Stimulated activated CD8-positive, alpha-beta memory T cell treated with anti-CD3 and anti-CD28 coated beads, Interleukin-15, amount 100 ng/mL, for 1 hour (primary cell): ENCODE measurements around the gene GRIK2.

Source experiments
- DNase-seq: peaks from one replicate; pipeline ENCODE4 v3.0.0-alpha.2; 2020; ENCODE audit warnings: low read depth

Gene GRIK2

DNA sequence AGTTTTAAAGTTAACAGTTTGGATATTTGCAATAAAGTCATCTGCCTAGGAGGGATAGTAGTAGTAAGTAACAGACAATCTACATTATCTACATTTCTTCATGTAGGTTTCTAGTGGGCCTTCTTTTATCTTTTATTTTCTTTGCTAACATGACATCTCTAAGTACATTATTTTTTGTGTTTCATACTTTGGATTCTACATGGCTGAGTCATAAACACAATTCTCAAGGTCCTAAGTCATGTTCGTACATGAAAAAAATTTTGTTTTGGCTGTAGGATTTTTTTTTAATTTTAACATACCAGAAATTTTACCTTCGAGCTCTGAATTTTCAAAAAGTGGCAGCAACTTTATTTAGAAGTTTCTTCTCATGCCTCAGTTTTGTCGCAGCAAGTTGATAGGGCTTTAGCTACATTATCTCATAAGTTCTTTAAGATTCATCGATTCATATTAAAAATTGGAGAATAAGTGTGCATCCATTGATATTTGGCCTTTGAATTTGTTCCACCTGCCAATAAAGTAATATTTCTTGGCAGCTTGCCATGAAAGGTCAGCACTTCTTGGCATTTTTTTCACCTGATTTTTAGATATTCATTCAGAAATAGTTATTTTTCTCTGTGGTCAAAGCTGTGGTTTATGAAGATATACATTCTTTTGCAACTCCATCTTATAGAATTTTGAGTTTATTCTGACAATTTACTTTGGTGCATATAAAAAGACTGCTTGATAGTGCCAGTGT lies 146.2 kb downstream of the GRIK2 start:
- no peak for DNase-seq

DNA sequence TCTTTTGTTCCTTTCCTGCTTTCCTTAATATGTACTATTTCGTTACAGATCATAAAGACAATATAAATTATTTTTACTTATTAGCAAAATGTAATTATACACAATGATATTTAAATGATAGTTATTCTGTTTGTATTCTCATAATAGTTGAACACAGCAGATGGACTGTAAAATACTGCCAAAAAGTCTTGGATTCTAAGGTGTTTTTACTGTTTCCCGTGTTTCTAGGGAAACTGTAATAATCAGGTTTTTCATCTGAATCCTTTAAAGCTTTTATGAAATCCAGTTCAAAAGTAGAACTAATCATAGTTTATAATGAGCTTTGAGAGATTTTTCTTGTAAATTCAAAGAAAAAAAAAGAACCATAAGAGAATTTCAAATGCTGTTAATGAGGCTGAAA lies 148.4 kb downstream of the GRIK2 start:
- DNase-seq, result no peak

DNA sequence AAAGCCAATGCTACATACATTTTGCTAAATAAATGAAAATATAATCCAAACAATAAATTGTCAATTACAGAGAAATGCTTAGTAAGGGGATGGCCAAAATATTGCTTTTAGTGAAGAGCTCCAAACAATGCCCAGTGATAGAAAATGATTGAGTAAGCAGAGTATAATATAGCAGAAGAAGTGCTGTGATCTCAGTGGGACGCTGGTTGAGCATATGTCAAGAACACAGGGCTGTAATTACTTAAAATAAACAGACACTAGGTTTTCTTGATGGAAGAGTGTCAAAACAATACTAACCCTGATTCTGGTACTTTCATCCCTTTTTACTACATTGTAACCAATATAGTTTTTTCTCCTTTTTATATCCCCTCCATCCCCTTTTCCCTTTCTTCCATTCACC lies 150.3 kb downstream of the GRIK2 start:
- DNase-seq, result no peak

DNA sequence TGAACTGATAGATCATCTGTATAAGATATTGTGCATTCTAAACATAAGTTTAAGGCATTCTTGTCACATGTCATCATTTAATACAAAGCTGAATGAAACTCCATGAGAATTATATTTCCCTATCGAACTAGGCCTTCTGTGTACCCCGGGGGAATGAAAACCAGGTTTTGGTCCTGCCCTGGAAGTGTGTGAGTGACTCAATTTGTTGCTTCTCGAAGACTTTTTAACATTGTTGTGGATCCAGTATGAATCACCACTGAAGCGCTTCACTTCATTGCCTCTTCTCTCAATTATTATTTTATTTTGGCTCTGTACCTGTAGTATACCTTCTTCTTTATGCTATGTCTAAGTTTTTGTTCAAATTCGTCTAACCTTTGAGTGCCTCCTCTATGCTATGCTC lies 150.8 kb downstream of the GRIK2 start:
- no peak for DNase-seq

DNA sequence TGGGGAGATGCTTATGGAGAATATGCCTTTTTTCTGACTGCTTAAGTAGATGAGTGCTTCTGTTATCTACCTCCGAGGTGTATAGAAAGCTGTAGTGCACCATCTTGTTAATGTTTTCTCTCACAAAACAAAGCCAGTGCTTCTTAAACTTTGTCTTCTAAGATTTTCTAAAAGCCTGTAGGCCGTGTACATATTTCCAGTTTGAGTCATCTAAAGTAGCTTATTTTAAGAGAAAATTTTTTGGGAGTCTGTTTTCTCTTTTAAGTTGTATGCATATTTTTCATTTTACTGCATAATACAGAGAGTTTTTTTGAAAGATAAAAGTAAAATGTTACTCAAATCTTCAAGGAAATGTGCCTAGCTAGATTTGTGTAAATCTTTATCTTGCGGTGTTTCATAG lies 151.7 kb downstream of the GRIK2 start:
- no peak for DNase-seq

DNA sequence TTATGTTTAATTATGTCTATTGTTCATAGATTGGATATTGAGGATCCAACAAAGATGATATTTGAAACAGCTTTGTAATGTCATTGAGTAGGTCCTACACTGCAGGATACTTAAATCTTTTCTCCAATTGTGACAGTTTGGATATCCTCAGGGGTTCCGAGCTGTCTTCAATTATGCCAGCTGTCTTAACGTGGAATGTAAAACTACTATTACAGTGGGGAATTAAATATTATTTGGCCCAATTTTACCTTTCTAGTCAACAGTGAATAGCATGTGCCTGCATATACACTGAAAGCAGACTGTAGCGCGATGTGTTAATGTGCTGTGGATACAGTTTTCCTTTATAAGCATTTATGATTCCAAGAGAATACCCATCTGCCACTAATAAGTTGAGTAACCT lies 156.9 kb downstream of the GRIK2 start:
- no peak for DNase-seq

DNA sequence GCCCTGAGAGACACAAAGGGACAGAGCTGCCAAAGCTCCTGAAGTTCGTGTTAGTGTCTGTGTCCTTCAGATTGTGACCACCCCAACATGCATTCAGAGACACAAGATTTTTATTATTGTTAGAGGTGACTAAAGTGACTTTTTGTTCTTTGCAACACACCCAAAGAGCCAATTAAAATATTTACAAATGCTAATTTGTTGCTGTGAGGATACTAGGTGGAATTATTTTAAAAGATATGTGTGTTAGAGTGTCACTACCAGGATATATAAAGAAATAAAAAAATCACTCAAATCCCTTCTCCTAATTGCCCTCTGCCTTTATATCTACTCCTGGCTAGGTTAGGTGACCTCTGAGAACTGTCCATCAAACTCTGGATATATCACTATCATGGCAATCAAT lies 160.7 kb downstream of the GRIK2 start:
- DNase-seq, result no peak

DNA sequence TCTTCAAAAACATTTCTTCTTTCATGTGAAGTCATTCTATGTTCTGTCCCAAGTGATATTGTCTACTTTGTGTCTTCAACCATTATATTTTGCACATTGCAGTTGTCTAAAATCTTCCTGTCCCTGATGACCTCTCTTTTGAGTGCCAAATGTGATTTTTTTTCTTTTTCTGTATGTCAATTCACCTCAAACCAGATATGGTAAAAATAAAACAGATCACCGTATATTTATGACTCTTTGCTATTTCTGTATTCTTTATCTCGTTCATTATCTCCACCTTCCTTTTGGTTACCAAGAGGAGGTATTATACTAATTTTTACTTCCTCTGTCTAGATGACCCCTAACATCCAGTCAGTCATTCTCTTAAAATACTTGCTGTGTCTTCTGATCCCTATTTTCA lies 165.2 kb downstream of the GRIK2 start:
- no peak for DNase-seq

DNA sequence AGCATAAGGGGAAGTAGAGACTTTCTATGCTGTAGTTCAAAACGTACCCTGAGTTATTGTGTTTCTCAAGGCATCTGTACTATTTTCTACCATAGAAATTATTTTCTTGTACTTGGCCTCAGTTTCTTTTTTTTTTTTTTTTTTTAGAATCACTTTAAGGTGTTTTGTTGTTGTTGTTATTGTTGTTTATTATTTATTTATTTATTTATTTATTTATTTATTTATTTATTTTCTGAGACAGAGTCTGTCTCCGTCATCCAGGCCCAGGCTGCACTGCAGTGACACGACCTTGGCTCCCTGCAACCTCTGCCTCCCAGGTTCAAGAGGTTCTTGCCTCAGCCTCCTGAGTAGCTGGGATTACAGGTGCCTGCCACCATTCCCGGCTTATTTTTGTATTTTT lies 179.1 kb downstream of the GRIK2 start:
- DNase-seq, result no peak

DNA sequence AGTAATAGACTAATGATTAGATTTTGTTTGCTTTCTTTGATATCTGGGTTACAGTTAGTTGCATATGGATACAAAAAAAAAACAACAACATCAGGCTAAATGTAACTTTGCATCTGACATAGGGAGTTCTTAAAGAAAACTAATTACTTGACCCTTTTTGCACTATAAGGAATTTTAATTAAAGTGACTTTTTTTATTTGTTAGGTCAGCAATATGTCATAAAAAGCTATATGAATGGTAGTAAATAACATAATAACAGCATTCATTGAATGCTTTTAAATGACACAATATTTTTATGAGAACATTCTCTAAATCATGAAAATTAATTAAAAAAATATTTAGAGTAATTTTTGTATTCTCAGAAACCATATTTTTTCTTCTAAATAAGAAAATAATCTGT lies 183.6 kb downstream of the GRIK2 start:
- no peak for DNase-seq

DNA sequence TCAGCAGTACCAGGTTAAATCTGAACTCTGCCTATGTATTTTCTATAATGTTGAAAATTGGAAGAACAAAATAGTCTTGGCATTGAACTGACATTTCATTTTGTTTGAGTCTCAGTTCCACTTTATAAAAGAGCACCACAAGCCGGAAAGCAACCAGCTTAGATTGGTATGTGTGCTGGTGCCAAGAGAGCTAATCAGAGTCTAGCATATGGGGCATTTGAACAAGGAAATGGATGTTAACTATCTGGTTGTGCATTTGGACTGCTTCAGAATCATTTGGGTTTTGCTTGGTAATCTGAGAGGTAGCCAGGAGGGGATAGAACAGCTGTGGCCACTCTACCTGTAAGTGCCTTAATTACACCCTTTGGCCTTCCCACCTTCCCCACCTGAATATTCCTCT lies 184.8 kb downstream of the GRIK2 start:
- no peak for DNase-seq

DNA sequence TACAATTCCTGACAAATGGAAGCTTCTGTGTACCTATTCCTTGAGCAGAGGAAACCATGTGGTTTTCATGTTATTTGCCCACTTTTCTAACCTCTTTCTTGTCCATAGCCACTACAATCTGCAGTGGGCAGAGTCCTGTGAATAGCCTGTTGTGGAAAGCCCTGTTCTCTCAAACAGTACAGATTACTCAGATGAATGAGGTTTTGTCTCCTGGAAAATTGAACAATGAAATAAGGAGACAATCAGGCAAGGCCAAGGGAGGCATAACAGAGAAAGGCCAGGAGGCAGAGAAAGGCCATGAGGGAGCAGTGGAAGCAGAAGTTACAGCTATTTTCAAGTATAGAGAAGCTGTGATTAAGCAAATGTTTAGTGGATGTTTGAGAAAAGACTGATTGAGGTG lies 189.3 kb downstream of the GRIK2 start:
- no peak for DNase-seq

DNA sequence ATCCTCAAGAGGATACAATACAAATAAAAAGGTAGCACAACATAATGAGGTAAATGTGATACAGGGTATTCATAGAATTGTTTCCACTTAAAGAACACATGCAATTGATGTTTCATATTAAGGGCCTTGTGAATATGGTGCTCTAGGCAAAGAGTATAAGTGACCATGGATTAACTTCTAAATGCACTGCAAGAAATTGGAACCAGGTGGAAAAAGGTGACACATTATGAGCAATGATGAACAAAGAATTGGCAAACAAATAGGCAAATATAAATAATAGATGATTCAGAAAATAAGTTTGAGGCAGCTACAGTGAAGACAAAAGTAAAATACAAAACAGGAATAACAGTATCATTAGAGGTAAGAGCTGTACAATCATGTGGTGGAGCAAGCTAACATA lies 192.0 kb downstream of the GRIK2 start:
- no peak for DNase-seq

DNA sequence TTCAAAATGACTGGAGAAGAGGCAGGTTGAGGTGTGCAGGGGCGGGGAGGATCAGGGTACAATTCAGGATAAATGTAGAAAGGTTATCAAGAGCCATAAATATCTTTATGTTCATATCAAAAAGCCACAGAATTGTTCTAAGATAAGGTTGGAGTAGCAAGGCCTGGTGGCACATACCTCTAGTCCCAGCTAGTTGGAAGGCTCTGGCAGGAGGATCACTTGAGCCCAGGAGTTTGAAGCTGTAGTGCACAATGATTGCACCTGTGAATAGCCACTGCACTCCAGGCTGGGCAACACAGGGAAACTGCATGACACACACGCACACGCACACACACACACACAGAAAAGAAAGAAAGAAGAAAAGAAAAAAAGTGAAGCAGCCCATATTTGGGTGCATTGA lies 194.8 kb downstream of the GRIK2 start:
- no peak for DNase-seq

DNA sequence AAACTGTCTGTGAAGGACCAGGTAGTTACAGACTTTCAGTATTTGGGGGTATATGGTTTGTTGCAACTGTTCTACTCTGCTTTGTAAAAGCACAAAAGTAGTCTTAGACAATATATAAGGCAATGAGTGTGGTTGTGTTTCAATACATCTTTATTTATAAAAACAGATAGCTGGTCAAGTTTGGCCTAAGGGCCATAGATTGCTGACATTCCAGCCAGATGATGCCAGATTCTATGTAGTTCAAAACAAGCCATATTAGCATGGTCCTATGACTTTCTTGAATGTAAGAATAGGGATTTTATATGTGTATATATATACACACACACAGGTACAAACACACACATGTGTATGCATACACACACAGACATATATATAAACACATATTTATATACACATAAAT lies 201.8 kb downstream of the GRIK2 start:
- no peak for DNase-seq

DNA sequence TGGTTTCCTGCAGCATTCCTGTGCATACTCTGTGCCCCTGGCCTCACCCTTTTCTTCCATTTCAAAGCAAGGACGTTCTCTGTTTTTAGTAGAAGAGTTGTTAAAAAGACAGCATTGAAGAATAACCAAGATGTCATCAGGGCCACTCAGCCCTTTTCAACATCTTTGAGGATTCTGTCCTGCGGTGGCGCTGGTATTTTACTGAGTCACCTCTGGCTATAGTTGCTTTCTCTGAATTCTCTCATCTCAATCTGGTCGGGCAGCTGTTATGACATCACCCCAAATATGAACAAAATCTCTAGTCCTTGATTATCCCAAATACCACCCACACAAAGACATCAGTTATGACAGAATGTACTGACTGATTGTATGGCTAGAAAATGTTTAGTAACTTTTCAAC lies 204.2 kb downstream of the GRIK2 start:
- no peak for DNase-seq

DNA sequence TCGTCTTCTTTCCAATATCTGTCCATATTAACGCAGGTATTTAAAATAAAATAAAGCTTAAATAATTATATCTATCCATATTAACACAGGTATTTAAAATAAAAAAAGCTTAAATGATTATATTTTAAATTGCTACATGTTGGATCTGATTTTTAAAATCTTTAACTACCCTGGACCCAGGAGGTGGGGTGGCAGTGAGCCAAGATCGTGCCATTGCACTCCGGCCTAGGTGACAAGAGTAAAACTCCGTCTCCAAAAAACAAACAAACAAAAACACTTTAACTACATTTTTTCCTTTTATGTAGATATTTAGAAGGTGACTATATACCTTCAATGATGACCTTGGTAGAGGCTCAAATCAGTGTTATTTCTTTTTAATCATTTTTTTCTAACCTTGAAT lies 211.9 kb downstream of the GRIK2 start:
- DNase-seq, result no peak

DNA sequence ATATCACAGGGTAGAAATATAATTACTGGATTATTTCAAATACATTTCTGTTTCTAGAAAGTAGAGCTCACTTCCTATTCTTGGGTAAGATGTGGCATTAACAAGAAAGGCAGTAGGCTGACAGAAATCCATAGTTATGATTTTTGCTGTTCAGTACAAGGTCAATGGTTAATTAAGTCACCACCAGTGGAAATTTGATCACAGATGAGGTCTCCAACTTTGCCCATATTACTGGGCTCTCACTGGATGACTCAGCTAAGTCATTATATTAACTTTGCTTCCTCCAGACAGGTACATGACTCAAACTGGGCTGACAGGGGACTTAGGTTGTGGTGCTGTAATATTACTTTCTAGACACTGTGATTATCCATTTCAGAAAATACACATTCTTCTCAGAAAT lies 212.4 kb downstream of the GRIK2 start:
- no peak for DNase-seq

DNA sequence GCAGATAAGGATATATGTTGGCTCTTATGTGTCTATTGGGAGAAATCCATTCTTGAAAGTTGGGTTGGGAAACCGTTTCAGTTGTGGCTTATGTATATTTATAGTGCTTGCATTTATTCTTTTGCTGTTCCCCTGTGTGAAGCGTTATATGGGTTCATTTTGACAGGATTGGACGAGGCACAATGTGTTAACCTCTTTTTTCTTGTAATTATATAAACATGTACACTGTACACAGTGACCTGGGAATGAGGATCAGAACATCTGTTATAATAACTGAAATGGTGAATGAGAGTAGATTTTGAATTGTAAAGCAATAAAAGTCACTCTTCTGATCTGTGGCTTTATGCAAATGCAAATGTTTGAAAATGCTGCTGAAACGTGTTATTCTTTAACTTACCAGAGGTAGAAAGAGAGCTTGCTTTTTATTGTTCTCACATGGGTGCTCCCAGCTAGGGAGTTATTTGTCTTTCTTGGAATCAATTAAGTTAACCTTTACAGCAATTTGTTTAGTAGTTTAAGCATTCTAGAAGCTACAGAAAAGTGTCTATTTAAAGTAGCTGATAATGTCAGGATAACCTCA lies 213.7 kb downstream of the GRIK2 start:
- DNase-seq, result no peak

DNA sequence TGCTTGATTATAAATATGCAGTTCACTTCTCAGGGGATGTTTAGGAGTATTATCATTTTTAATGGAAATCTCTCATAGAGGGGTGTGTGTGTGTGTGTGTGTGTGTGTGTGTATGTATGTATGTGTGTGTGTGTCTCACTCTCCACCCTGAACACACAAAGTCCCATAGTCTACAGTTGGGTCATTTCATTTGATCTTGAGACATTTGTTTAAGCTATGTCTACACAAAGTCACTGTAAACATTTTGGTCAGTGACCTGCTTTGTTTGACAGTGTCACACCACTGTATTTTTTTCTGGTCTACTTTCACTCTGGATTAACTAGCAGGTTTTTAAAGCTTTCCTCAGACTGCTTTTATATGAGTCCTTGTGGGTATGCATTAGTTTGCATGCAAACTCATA lies 215.2 kb downstream of the GRIK2 start:
- no peak for DNase-seq

DNA sequence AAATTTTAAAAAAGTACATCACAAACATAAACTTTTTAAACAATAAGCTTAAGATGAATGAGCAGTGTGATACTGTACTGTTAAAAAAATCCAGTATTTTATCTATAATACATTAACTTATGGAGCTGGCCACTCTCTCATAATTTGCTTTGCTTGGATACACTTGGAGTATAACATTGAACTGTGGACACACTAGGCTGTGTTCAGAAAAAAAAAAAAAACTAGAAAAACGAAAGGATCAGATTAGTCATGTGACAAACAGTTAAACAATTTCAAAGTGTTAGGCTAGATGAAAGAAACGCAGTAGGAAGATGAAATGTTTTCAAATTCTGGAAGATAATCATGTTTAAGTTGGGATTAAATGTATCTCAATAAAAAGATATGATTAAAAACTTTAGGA lies 220.0 kb downstream of the GRIK2 start:
- DNase-seq, result no peak

DNA sequence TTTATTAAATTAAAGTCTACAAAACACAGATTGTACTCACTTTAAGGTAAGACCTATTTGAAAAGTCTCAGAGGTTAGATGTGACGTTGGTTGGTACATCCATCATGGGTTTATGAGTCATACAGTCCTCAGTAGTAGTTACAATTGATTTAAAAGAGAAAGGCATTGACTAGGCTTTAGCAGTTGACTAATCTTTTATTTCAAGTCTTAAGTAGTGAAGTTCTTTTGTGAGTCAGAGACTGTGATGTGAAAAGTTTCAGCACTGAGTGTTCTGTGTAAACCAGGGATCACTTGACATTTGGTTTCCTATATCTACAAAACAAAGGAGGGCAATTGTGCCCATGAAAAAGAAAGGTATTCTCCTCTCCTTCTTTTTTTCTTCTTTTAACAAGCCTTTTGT lies 221.3 kb downstream of the GRIK2 start:
- DNase-seq, result no peak

DNA sequence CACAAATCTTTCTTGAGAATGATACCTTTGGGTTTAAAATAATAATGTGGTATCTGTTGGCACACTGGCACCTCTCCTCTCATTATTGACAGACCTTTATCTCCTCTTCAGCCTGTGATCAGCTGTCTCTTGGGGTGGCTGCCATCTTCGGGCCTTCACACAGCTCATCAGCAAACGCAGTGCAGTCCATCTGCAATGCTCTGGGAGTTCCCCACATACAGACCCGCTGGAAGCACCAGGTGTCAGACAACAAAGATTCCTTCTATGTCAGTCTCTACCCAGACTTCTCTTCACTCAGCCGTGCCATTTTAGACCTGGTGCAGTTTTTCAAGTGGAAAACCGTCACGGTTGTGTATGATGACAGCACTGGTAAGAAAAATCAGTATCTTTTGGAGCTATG lies 232.8 kb downstream of the GRIK2 start:
- DNase-seq, result no peak

DNA sequence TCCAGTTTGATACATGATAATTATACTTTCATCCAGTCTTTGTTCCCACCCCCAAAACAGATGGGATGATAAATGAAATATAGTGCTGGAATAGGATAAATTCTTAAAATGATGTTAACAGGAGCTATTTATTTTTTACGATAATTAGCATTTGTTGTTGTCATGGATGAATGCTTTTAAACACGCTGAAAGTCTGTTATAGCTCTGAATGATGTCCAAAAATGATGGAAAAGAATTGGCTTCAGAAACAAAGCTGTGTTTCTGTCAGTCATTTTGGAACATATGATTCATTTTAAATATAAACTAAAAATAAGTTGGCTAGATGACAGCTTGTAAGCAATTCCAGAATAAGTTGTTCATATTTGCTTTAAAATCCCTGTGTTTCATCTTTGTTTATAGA lies 237.4 kb downstream of the GRIK2 start:
- no peak for DNase-seq
